Caco-2 (cell line): ENCODE results near the gene ZBTB16. TPM values are rescaled to one million over a fixed set of nuclear protein-coding genes. Genes with fewer than 3 reads are reported as not detected.

Experiments used
- BruUV-seq: library from RNA; stranded (reverse); fragments of 400-500 nt; replicated peaks from 2 replicates; lab custom pipeline; 2021; lab: Mats Ljungman, UMichigan
- CTCF ChIA-PET: fragments of 300-600 bp; sonication (Branson Sonifier 250); formaldehyde crosslinking; loops from one replicate; lab custom pipeline; 2022; ENCODE audit warnings: antibody characterized with exemption; lab: Charles Lee
- POLR2A ChIA-PET: fragments of 300-600 bp; sonication (Branson Sonifier 250); formaldehyde crosslinking; loops from one replicate; lab custom pipeline; 2022; ENCODE audit warnings: antibody characterized with exemption; lab: Charles Lee
- DNase-seq, 2 experiments: peaks; one replicate each; pipeline versions ENCODE4 v3.0.0 to v3.0.0-alpha.2; 2020 to 2022
- H3K27me3 ChIP-seq: replicated peaks from 2 replicates; pipeline ENCODE4 v1.6.0; 2011; ENCODE audit warnings: low read length; ENCODE audit not compliant: control insufficient read depth, insufficient read depth
- H3K36me3 ChIP-seq: 2 replicates; pipeline ENCODE4 v1.5.1; 2011; ENCODE audit warnings: low read length; ENCODE audit not compliant: control insufficient read depth, insufficient read depth
- H3K4me1 ChIP-seq: fragments of 250-450 bp; sonication (Bioruptor Pico); 2 replicates; pipeline ENCODE4 v1.5.1; 2020; ENCODE audit warnings: mild to moderate bottlenecking
- H3K4me3 ChIP-seq: 2 replicates; pipeline ENCODE4 v1.5.1; 2011; ENCODE audit warnings: low read depth, mild to moderate bottlenecking, control low read depth, low read length
- H3K9me3 ChIP-seq: fragments of 250-450 bp; sonication (Bioruptor Pico); 2 replicates; pipeline ENCODE4 v1.5.1; 2020; ENCODE audit warnings: mild to moderate bottlenecking, moderate library complexity
- H3K27ac Mint-ChIP-seq: one replicate; pipeline ENCODE4 v1.8.0; 2022; ENCODE audit warnings: mixed read lengths; ENCODE audit not compliant: unreplicated experiment
- H3K27me3 Mint-ChIP-seq: one replicate; pipeline ENCODE4 v1.8.0; 2022; ENCODE audit warnings: mixed read lengths; ENCODE audit not compliant: insufficient read depth, unreplicated experiment
- H3K36me3 Mint-ChIP-seq: one replicate; pipeline ENCODE4 v1.8.0; 2022; ENCODE audit warnings: mild to moderate bottlenecking, mixed read lengths; ENCODE audit not compliant: insufficient read depth, unreplicated experiment
- H3K4me1 Mint-ChIP-seq: one replicate; pipeline ENCODE4 v1.8.0; 2022; ENCODE audit warnings: low read depth, mixed read lengths; ENCODE audit not compliant: unreplicated experiment
- H3K4me3 Mint-ChIP-seq: one replicate; pipeline ENCODE4 v1.8.0; 2022; ENCODE audit warnings: mild to moderate bottlenecking, moderate library complexity, mixed read lengths; ENCODE audit not compliant: unreplicated experiment
- H3K9me3 Mint-ChIP-seq: one replicate; pipeline ENCODE4 v1.8.0; 2022; ENCODE audit warnings: mixed read lengths; ENCODE audit not compliant: unreplicated experiment
- CTCF ChIP-seq, 2 experiments: fragments of 200-600 bp in 1 of 2; IDR thresholded peaks; 1 replicate in 1 of 2; 2 replicates in 1 of 2; pipeline versions ENCODE4 v1.5.1 to v1.8.0; 2011 to 2022; ENCODE audit warnings: antibody characterized with exemption in 1 of 2, control low read depth in 1 of 2, inconsistent platforms in 1 of 2, low read depth in 1 of 2, low read length in 1 of 2, mild to moderate bottlenecking in 1 of 2, moderate library complexity in 1 of 2; ENCODE audit not compliant: insufficient read depth in 1 of 2, severe bottlenecking in 1 of 2, unreplicated experiment in 1 of 2
- intact Hi-C: fragments of 100-400 bp; cut with micrococcal nuclease; formaldehyde crosslinking; loops from one replicate; pipeline ENCODE4 v1.10.0; 2022; ENCODE audit not compliant: unreplicated experiment
- total RNA-seq: library from RNA; stranded (reverse); gene quantifications from 2 replicates; pipeline ENCODE4 v1.2.3, GENCODE V29; 2022

Gene ZBTB16
- total RNA-seq, 1 experiment from 2014 or later, result 12.7 TPM

GRCh38 chr11:114256176-114256966 lies 196.9 kb downstream of the ZBTB16 start:
- no peaks in the 10 kb centered on the region for H3K9me3 ChIP-seq
- no peaks in the 10 kb centered on the region for H3K36me3 Mint-ChIP-seq
- peaks cover 11% of the 10 kb centered on the region for H3K4me1 ChIP-seq
- ChIA-PET POLR2A (interaction anchor here (0.8 kb wide), 1 partner anchor 173 kb away, joined by 3 read pairs; no protein-coding TSS in a partner anchor), CTCF (interaction anchor here (0.6 to 2.6 kb wide), 7 partner anchors 20 to 360 kb away, joined by 3 to 11 read pairs (median 3); partner anchors contain the start of gene ZBTB16)
- H3K4me1 Mint-ChIP-seq, result peaks cover 7% of the 10 kb centered on the region
- no peaks in the 10 kb centered on the region for H3K9me3 Mint-ChIP-seq
- H3K27me3 Mint-ChIP-seq, result no peaks in the 10 kb centered on the region
- H3K27ac Mint-ChIP-seq, result no peak overlapping the region
- BruUV-seq, result no TSS peak
- H3K27me3 ChIP-seq, result no peaks in the 10 kb centered on the region
- intact Hi-C loops, result no loop called here
- DNase-seq, result no peak
- no peaks in the 10 kb centered on the region for H3K36me3 ChIP-seq
- H3K4me3 ChIP-seq, result no peak overlapping the region
- TF ChIP-seq CTCF (IDR thresholded peaks at IDR 0.05; ENCODE audit: insufficient read depth in 1 of 2, low read depth in 1 of 2, low read length in 1 of 2, severe bottlenecking in 1 of 2, unreplicated experiment in 1 of 2), result no peak
- no peak overlapping the region for H3K4me3 Mint-ChIP-seq

DNA sequence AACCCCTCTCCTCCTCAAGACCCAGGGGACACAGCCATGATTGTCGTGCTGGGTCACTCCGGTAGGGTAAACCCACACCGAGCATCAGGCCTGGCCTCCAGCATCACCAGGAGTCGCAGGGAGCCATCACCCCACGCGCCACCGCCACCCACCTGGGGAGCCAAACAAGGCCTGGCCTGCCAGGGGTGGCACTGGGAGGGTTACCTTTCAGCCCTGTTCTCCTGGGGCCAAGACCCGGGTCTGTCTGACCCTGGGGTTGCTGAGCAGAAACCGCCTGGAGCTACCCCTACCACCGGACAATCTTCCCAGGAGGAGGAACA lies 197.4 kb downstream of the ZBTB16 start:
- no peaks in the 10 kb centered on the region for H3K36me3 ChIP-seq
- no peaks in the 10 kb centered on the region for H3K9me3 ChIP-seq
- no peak for DNase-seq
- no TSS peak for BruUV-seq
- ChIA-PET POLR2A (interaction anchor here (0.8 kb wide), 1 partner anchor 174 kb away, joined by 3 read pairs; no protein-coding TSS in a partner anchor), CTCF (interaction anchor here (0.8 to 2.6 kb wide), 8 partner anchors 14 to 461 kb away, joined by 3 to 11 read pairs (median 4); no protein-coding TSS in a partner anchor)
- Mint-ChIP-seq H3K9me3 (no peaks in the 10 kb centered on the region), H3K27me3 (no peaks in the 10 kb centered on the region), H3K4me1 (peaks cover 7% of the 10 kb centered on the region), H3K36me3 (no peaks in the 10 kb centered on the region), H3K4me3 (no peak overlapping the region), H3K27ac (no peak overlapping the region)
- H3K4me3 ChIP-seq, result no peak overlapping the region
- intact Hi-C loops, result no loop called here
- TF ChIP-seq CTCF (IDR thresholded peaks at IDR 0.05; ENCODE audit: insufficient read depth in 1 of 2, low read depth in 1 of 2, low read length in 1 of 2, severe bottlenecking in 1 of 2, unreplicated experiment in 1 of 2), result no peak
- no peaks in the 10 kb centered on the region for H3K27me3 ChIP-seq
- peaks cover 11% of the 10 kb centered on the region for H3K4me1 ChIP-seq

DNA sequence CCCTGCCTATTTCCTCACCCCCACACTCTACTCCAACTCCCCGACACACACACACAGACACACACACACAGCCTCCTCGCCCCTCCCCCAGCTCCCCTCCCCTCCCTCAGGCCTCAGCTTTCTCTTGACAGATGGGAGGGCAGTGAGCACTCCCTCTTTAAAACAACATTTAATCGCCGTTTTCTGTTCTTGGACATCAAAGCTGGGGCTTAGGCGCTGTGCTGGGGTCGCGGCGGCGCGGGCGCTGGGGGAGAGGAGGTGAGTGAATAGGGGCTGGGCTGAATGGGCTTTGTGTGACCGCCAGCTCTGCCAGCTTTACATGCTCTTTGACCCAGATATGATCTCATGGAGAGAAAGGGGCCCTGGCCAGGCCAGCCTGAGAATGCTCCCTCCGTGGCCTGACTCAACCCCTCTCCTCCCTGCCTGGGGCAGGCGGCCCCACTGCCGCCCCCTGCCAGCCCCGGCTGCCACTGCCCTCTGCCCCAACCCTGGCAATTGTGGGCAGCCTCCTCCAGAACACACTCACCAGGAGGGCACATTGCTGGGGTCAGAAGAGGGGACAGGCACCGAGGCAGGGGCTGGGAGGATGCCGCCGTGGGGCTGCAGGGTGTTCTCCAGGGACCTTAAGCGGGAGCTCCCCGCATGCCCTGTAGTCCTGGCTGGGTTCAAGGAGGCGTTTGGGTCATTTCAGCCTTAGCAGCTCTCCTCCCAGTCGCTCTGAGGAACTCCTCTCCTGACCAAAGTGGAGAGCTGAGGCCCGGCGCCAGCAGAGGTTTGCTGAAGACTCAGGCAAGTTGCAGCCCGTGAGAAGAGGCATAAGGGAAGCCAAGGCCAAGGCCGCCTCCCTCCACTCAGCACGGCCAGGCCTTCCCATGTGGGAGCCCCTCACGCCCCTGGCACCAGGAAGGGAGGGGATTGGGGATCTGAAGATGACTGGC lies 198.4 kb downstream of the ZBTB16 start:
- intact Hi-C loops, result no loop called here
- Mint-ChIP-seq H3K9me3 (no peaks in the 10 kb centered on the region), H3K27me3 (no peaks in the 10 kb centered on the region), H3K4me1 (peaks cover 7% of the 10 kb centered on the region), H3K27ac (no peak overlapping the region), H3K4me3 (no peak overlapping the region), H3K36me3 (no peaks in the 10 kb centered on the region)
- no TSS peak for BruUV-seq
- peak in 1 of 2 experiments; percentile 53 for TF ChIP-seq CTCF (IDR thresholded peaks at IDR 0.05; ENCODE audit: insufficient read depth in 1 of 2, low read depth in 1 of 2, low read length in 1 of 2, severe bottlenecking in 1 of 2, unreplicated experiment in 1 of 2)
- POLR2A ChIA-PET, result no interaction called here
- H3K9me3 ChIP-seq, result no peaks in the 10 kb centered on the region
- H3K4me3 ChIP-seq, result no peak overlapping the region
- no peaks in the 10 kb centered on the region for H3K27me3 ChIP-seq
- peaks cover 17% of the 10 kb centered on the region for H3K4me1 ChIP-seq
- peak; percentile 51 to 61 for DNase-seq
- H3K36me3 ChIP-seq, result no peaks in the 10 kb centered on the region
- CTCF ChIA-PET, result interaction anchor here (0.6 to 7.0 kb wide), 11 partner anchors 15 to 462 kb away, joined by 3 to 99 read pairs (median 4); no protein-coding TSS in a partner anchor
